Astrocyte (in vitro differentiated cells and primary cell): ENCODE data around the gene PLPPR3.
"Not testable (repeated sequence)": the region's sequence is repeated elsewhere in the genome, so short reads cannot be mapped to it uniquely, and the experiment has no call there.

ENCODE experiments used
- EZH2 ChIP-seq: IDR thresholded peaks from 2 replicates; pipeline ENCODE4 v1.6.1; 2012; ENCODE audit warnings: mild to moderate bottlenecking, low read length, inconsistent platforms; ENCODE audit not compliant: insufficient read depth
- TF ChIP-seq, protein P1 (sequence below): IDR thresholded peaks from 2 replicates; pipeline ENCODE4 v1.5.1; 2011; ENCODE audit warnings: low read depth, mild to moderate bottlenecking, inconsistent platforms, low read length, moderate library complexity; ENCODE audit not compliant: insufficient read depth

DNA sequence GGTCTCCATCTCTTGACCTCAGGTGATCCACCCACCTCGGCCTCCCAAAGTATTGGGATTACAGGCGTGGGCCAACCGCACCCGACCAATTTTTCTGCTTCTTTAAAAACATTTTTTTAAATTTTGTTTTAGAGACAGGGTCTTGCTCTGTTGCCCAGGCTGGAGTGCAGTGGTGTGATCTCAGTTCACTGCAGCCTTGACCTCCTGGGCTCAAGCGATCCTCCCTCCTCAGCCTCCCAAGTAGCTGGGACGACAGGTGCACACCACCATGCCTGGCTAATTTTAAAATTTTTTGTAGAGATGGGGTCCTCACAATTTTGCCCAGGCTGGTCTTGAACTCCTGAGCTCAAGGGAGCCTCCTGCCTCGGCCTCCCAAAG, 21.0 kb upstream of the PLPPR3 start:
- TF ChIP-seq, protein P1, sequence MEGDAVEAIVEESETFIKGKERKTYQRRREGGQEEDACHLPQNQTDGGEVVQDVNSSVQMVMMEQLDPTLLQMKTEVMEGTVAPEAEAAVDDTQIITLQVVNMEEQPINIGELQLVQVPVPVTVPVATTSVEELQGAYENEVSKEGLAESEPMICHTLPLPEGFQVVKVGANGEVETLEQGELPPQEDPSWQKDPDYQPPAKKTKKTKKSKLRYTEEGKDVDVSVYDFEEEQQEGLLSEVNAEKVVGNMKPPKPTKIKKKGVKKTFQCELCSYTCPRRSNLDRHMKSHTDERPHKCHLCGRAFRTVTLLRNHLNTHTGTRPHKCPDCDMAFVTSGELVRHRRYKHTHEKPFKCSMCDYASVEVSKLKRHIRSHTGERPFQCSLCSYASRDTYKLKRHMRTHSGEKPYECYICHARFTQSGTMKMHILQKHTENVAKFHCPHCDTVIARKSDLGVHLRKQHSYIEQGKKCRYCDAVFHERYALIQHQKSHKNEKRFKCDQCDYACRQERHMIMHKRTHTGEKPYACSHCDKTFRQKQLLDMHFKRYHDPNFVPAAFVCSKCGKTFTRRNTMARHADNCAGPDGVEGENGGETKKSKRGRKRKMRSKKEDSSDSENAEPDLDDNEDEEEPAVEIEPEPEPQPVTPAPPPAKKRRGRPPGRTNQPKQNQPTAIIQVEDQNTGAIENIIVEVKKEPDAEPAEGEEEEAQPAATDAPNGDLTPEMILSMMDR = not testable (repeated sequence)
- not testable (repeated sequence) for TF ChIP-seq EZH2
